SK-N-DZ (cell line): ENCODE results near the gene MLLT11.
"Not testable (repeated sequence)": the region's sequence is repeated elsewhere in the genome, so short reads cannot be mapped to it uniquely, and the experiment has no call there.

Experiments
- DNase-seq: peaks from one replicate; pipeline ENCODE4 v3.0.0-alpha.2; 2015; ENCODE audit warnings: low spot score

The MLLT11 gene

DNA sequence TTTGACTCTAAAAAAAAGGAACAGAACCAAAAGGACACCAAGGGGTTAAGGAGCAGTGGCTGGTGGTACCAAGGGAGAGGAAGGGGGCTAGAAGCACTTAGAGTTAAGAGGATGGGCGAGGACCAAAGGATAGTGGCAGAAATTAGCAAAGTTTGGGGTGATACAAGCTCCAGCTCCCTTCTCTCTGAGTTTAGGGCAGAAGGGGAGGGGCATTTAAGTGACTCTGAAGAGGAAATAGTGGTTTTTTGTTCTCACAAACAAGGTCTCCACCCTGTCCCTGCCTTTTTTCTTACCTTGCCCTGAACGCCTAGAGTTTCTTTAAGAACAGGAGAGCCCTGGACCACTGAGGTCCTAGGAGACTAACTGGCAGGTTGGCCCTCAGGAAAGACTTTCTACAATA, 4.0 kb upstream of the MLLT11 start:
- no peak for DNase-seq

DNA sequence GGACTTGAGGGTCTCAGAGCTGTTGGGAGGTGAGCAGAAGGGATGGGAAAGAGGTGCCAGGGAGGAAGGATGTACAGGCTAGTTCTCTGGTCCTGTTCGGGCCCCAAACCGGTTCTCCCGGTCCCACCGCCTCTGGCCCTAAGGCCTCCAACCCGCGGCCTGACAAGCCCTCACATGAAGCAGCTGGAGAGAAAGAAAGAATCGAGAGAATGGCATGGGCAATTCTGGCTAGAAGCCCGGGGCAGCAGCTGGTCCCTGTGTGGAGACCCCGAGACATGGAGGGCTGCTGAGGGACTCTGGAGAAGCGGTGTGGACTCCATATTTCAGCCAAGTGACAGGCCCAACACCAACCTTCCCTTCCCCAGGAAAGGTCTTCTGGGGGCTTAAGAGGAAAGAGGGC, 1.5 kb upstream of the MLLT11 start:
- peak; percentile 57 for DNase-seq

DNA sequence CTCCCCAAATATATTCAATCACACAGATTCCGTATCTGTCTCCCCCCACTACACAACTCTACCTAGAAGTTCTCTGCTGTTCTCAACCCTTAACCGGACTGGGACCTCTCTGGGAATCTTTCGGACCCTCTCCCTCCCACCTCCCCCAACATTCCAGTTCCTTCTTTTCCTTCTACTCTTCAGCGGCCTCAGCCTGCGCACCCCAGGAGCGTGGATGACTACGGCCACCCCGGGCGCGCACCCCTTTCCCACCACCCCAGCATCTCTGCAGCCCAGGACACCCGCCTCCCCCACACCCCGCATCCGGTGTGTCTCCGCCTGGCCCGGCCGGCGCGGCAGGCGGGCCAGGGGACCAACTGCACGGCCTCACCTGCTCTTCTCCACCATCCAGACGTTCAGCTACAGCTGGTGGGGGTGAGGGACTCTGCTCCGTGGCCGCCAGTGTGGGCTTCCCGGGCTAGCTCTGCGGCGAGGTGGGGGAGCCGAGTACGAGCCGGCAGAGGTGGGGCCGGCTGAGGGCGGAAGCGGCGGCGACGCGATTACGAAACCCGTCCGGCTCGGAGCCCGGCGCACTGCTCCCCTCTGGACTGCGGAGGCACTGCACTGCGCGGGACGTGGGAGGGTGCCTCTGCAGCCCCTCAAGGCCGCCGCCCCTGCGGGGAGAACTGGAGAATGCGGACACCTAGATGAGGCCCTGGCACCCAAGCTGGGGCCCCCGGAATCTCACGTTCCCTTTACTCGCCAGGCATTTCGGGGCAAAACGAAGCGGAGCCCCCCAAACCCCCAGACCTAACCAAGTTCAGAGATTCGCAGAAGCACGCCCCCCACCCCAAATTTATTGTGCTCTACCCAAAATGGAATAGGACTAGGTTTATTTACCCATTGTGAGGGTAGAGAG, 839 bp upstream of the MLLT11 start, which contains the start of gene CDC42SE1:
CDC42SE1 (minus strand) TSS at position 514 of the 898 bp plus-strand sequence. CDS start 3,892 bp downstream, outside the sequence.
- DNase-seq, result peak; percentile 91

DNA sequence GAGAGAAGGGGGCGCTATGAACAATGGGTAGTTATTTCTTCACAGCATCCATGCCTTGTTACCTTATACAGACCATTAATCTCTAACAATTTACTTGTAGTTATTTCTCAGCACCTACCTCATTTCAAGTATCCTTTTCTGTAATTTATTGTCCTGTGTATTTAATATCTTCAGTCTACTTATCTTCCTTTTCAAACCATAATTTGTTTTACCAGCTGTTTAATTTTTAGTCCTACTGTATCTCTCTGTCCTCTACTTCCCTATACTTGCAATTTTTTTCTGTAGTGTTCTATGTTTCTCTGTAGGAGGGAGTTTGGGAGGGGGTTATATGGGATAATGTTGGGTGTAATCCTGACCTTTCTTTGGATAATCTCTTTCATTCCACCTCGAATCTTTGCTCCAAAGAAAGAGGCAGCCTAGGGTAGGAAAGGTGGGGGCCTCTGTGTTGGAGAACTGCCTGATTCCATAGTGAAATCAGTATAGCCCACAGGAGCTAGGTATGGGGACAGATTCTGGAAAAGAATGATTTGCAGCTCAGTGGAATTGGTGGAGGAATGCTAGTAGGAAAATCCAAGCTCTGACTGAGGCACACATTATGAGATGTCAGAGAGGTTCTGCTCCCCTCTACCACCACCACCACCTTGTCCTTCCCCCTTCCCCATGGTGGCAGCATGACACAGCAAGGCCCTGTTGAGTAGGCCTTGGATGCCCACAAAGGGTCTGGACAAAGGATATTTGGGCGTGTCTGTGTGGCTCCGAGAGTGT, 642 bp downstream of the MLLT11 start:
- DNase-seq, result peak; percentile 83

DNA sequence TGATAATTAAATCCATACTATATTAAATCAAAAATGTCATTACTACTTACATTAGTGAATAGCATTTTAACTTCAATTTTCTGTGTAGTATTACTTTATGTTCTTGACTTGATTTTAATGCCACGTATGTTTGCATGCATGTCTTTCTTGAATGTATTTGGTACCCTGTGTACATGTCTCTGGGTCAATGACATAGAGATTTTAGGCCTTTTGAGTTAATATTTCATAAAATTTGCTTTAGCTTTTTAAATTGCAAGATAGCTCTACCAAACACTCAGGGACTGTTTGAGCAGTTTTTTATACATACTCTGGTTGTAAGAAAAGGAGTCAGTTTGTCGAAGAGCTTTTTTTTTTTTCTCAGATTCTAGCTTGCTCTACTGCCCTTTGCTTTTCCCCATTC, 1.5 kb downstream of the MLLT11 start:
- no peak for DNase-seq

DNA sequence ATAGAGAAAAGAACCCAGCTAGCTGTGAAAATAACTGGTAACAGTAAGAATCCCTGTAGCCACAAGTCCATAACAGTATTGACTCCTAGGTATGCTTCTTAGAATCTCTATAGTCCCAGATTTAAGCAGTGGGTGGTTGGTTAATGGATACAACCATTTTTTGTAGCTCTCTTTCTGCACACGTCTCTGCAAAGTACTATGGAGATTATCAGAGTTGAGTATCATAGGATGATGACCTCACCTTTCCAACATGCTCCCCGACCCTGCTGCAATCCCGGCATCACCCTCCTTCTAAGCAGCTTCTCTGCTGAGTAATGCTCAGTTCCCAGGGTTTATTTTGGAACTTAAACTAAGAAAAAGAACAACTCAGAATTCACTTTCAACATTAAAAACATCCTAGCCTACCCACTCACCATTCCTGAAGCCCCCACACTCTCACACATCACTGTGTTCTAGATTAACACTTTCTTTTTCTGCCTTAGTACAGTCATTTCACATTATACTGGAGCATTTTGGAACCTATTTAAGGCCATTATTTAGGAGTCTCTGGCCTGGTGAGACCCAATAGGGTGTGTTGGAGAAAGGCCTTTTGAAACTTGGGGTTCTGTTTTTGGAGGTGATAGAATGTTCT, 2.7 kb downstream of the MLLT11 start:
- no peak for DNase-seq

DNA sequence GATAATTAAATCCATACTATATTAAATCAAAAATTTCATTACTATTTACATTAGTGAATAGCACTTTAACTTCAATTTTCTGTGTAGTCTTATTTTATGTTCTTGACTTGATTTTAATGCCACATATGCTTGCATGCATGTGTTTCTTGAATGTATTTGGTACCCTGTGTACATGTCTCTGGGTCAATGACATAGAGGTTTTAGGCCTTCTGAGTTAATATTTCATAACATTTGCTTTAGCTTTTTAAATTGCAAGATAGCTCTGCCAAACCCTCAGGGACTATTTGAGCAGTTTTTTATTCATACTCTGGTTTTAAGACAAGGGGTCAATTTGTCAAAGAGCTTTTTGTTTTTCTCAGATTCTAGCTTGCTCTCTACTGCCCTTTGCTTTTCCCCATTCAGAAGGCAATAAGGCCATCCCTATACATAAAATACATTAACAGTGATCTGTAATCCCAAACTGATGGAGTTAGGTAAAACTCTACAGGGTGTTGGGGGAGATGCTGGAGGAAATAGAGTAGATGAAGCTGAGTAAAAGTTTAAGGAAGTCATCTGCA, 5.0 kb downstream of the MLLT11 start:
- no peak for DNase-seq

DNA sequence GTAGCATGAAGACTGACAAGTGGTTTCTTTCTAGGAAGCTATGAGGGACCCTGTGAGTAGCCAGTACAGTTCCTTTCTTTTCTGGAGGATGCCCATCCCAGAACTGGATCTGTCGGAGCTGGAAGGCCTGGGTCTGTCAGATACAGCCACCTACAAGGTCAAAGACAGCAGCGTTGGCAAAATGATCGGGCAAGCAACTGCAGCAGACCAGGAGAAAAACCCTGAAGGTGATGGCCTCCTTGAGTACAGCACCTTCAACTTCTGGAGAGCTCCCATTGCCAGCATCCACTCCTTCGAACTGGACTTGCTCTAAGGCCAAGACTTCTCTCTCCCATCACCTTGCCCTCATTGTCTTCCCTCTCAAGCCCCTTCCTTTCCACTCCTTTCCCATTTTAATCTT, 7.0 kb downstream of the MLLT11 start:
- no peak for DNase-seq

DNA sequence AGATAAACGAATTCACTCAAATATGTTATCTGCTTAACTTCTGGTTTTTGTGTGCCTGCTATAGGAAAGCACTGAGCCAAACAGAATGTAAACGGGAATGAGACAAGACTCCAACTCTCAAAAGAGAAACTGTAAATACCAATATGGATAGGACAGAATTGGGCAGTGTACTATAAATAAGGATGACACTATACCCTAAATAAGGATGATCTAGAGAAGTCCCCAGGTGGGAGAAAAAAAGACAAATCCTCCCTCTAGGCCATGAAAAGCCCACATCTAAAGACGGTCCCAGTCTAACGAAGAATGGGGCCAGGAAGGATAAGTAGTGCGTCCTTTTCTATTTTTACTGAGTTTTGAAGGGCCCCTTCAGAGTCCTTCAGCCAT, 8.9 kb downstream of the MLLT11 start:
- no peak for DNase-seq

DNA sequence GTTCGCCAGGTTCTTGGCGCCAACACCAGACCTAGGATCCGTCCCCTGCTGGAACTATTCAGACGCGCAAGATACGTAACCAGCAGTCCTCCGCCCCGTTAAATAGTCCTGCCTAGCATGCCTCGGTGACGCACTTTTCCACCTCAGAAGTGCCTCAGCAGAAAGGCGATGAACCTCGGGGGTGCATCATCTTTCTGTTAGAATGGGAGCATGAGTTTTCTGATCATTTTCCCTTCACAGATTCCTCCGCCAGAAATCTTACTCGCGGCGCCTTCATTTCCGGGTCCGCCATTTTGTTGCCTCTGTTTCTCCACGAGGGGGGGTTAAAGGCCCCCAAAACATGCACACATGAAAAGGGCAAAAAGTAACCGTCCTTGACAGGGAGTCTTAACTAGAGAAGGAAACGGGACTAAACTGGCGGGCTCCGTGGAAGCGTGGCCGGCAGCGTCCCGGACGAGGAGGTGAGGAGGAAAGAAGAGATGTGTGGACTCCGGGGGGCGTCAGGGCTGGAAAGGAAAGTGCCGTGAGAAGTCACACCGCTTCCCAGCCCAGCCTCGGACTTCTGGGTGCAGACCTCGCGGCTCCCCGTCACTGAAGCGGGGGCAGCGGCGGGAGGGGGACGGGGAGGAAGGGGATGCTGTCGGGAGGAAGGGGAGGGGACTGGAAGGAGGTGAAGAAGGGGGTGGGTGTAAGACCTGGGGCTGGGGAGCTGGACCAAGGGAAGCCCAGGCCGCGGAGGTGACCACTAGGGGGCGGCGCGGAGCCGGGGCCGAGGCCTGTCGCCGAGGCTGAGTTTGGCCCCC, 10.5 kb downstream of the MLLT11 start, which contains the start of gene GABPB2:
GABPB2 (plus strand) TSS at position 288 of the 803 bp plus-strand sequence. CDS start 17,429 bp downstream, outside the sequence.
- DNase-seq, result peak; percentile 83

DNA sequence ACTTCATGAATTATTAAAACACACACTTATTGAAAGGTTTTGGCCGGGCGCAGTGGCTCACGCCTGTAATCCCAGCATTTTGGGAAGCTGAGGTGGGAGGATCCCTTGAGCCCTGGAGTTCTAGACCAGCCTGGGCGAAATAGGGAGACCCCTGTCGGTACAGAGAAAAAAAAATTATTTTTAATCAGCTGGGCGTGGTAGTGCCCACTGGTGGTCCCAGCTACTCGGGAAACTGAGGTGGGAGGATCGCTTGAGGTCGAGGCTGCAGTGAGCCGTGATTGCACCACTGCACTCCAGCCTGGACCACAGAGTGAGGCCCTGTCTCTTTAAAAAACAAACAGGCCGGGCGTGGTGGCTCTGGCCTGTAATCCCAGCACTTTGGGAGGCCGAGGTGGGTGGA, 12.0 kb downstream of the MLLT11 start:
- no peak for DNase-seq

DNA sequence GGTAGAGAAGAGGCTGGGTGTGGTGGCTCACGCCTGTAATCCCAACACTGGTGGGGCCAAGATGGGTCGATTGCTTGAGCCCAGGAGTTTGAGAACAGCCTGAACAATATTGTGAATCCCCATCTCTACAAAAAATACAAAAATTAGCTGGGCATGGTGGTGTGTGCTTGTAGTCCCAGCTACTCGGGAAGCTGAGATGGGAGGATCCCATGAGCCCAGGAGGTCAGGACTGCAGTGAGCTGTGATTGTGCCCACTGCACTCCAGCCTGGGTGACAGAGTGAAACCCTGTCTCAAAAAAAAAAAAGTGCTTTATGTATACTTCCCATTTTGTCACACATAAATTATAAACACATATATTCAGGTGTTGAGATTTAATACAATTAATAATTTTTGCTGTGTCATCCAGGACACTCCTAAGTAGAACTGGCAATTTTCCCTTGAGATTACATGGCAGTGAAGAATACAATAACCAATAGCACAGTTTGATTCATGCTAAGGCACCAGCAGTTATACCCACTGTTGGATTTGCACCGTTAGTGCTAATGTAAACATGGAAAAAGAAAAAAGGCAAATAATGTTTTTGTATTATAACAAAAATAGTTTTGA, 25.9 kb downstream of the MLLT11 start:
- no peak for DNase-seq

DNA sequence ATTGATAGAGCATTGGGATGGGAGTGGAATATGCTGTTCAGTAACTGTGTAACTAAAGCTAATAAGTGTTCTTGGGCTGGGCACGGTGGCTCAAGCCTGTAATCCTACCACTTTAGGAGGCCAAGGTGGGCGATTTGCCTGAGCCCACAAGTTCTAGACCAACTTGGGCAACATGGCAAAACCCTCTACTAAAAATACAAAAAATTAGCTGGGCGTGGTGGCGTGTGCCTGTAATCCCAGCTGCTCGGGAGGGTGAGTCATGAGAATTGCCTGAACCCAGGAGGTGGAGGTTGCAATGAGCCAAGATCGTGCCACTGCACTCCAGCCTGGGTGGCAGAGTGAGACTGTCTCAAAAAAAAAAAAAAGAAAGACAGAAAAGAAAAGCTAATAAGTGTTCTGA, 37.2 kb downstream of the MLLT11 start:
- DNase-seq, result not testable (repeated sequence)

DNA sequence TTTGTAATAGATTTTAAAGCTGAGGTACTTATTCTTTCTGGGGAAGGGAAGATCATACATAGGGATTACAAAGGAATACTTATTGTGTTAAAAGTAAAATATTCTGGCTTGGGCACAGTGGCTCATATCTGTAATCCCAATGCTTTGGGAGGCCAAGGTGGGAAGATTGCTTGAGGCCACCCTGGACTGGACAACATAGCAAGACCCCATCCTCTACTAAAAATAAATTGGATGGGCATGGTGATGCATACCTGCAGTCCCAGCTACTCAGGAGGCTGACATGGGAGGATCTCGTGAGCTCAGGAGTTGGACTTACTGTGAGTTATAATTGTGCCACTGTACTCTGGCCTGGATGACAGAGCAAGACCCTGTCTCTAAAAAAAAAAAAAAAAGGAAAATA, 37.9 kb downstream of the MLLT11 start:
- DNase-seq, result no peak

DNA sequence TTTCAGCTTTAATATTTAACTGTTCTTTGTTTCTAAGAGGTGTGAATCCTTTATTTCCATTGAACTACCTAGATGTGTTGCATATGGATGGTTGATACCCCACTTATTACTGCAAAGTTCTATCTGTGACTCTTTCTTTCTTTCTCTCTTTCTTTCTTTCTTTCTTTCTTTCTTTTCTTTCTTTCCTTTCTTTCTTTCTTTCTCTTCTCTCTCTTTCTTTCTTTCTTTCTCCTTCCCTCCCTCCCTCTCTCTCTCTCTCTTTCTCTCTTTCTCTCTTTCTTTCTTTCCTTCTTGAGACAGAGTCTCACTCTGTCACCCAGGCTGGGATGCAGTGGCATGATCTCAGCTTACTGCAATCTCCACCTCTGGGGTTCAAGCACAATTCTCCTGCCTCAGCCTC, 44.4 kb downstream of the MLLT11 start:
- no peak for DNase-seq

DNA sequence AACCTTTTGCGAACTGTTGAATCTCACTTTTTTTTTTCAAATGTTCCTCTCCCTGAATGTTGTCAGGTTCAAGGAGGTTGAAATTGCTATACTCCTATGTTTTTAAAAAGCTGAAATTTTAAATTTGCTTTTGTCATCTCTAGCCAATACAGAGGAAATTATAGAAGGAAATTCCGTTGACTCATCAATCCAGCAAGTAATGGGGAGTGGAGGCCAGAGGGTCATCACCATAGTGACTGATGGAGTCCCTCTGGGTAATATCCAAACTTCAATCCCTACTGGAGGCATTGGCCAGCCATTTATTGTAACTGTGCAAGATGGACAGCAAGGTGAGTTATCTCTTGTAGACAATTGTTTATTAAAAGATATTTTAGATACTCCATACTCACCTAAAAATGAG, 46.7 kb downstream of the MLLT11 start:
- DNase-seq, result no peak

DNA sequence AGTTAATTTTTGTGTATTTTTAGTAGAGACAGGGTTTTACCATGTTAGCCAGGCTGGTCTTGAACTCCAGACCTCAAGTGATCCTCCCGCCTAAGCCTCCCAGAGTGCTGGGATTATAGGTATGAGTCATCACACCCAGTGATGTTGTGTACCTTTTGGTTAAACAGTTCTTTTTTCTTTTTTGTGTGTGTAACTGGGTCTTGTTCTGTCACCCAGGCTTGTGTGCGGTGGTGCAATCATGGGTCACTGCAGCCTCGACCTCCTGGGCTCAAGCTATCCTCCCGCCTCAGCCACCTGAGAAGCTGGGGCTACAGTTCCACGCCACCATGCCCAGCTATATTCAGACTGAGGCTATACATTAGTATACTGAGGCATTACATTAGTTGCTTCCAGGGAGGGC, 48.1 kb downstream of the MLLT11 start:
- no peak for DNase-seq

DNA sequence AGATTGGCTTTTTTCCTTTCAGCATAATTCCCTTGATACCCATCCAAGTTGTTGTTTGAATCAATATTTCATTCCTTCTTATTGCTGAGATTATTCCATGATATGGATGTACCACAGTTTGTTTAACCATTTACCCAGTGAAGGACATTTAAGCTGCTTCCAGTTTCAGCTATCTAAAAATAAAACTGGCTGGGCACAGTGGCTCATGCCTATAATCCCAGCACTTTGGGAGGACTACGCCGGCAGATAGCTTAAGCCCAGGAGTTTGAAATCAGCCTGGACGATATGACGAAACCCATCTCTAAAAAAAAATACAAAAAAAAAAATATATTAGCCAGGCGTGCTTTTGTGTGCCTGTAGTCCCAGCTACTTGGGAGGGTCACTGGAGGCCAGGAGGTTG, 53.7 kb downstream of the MLLT11 start:
- no peak for DNase-seq
